Hematopoietic multipotent progenitor cell treated with erythropoietin and hydrocortisone succinate and interleukin-3 and kit ligand, for 15 days (in vitro differentiated cells): ENCODE data around the gene TTYH2.

Experiments
- DNase-seq: peaks from one replicate; pipeline ENCODE4 v3.0.0-alpha.2; 2015; ENCODE audit warnings: low spot score

The TTYH2 gene

DNA sequence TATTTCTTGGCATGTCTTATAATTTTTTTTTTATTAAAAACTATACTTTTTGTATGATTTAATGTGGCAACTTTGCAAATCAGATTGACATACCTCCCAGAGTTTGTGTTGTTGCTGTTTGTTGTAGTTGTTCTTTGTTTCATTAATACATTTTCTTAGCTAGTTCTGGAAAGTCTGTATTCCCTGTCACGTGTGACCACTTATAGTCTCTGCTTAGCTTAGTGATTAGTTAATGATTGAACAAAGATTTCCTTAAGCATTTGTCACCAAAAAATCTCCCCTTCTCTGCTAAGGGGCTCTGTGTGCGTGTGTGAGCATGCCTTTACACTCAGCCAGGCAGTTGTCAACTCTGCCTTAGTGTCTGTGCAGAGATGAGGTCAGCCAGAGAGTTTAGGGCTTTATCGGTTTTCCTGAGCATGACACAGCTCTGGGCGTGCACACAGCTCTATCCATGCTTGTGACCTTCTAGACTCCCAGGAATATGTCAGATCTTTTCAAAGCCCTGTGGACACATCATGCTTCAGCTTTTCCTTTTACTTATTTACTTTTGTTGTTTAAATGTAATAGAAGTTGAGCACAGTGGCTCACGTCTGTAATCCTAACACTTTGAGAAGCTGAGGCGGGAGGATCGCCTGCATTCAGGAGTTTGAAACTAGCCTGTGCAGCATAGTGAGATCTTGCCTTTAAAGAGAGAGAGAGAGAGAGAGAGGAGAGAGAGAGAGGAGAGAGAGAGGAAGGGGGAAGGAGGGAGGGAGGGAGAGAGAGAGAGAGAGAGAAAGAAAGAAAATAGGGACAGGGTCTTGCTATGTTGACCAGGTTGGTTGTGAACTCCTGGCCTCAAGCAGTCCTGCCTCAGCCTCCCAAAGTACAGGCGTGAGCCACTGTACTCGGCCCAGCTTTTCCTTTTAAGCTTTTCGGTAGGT is 82.5 kb downstream of the TTYH2 start:
- peak; percentile 82 for DNase-seq

GRCh38 chr17:74296548-74296936 is 83.2 kb downstream of the TTYH2 start:
- DNase-seq: peak; percentile 96

GRCh38 chr17:74297941-74298340 is 84.6 kb downstream of the TTYH2 start:
- DNase-seq: no peak

DNA sequence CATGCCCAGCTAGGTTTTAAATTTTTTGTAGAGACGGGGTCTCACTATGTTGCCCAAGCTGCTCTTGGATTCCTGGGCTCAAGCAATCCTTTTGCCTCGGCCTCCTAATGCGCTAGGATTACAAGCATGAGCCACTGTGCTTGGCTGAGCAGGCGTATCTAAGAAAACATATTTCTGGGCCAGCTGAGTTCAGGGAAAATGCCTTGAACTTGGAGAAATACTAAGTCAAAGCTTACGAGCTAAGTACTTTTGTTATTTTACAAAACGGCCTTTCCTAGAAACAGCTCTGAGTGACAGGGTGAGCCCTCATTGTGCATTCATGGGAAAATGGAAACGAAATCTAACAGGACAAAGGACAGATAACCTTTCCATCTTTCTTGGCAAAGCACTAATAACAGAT is 85.4 kb downstream of the TTYH2 start:
- no peak for DNase-seq

DNA sequence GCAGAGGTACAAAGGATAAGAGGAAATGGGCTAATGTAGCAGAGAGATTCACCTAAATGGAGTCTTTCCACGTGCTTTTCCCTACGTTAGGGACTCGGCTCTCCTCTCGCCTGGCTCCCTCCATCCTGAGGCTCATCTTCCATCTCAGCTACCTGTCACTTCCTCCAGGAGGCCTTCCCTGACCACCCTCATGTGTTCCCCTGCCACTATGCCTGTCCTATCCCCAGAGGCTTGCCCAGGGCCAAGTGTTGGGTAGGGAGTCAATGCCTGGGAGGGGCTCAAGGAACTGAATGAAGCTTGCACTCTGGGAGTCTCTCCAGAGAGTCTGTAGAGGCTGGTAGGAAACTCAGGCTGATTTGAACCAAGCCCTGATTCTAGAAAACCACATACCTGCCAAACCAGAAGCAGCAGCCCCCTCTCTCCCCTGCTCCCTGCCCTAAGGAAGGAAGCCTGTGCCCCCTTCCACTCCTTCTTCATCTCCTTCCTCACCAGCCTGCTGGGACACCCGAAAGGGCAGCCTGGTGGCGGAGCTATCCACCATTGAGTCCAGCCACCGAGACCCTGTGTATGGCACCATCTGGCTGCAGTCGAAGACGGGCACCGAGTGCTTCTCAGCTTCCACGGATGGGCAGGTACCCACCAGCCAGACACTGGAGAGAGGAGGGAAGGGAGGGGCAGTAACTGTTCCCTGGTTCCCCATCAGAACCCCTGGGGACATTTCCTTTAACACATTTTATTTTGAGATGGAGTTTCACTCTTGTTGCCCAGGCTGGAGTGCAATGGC is 86.0 kb downstream of the TTYH2 start:
- DNase-seq: no peak

GRCh38 chr17:74303305-74303704 is 89.9 kb downstream of the TTYH2 start:
- no peak for DNase-seq

DNA sequence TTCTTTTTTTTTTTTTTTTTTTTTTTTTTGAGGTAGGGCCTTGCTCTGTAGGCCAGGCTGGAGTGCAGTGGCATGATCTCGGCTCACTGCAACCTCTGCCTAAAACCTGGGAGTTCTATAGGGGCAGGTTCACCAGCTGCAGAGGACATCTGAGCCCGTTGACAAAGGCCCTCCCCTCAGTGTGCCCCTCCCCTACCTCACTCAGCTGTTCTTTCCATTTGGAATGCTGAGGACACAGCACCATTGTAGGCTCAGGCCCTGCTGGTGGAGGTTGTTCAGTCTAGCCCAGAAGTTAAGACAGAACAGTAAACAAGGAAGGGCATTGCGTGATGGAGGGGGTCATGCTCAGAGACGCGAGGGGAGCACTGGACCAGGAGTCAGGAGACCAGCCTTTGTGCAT is 90.8 kb downstream of the TTYH2 start:
- no peak for DNase-seq

- no peak for DNase-seq
Observed at GRCh38 chr17:74305865-74306654, 92.7 kb downstream of the TTYH2 start.

DNA sequence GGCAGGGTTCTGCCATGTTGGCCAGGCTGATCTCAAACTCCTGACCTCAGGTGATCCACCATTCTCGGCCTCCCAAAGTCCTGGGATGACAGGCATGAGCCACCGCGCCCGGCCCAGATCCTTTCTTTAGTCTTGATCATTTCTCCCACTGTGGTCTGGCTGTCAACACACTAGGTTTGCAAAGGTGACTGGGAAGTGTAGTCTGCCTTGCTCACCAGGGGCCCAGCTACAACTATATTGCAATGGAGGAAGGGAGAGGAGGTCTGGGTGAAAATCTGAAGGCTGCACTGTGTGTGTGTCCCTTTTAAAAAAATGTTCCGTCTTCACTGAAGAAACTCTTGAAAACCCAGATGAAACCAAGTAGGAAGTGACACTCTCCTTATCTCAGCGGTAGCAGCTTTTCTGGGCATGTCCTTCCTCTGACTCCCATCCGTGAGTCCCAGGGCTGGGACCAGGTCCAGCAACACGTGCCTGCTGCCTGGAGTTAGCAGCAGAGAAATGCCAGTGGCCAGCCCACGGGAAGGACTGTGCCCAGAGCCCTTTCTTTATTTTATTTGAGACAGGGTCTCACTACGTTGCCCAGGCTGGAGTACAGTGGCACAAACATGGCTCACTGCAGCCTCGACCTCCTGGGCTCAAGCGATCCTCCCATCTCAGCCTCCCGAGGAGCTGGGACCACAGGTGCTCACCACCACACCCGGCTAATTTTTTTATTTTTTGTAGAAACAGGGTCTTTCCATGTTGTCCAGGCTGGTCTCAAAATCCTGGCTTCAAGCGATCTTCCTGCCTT is 94.8 kb downstream of the TTYH2 start:
- peak; percentile 27 for DNase-seq

GRCh38 chr17:74309902-74310301 is 96.5 kb downstream of the TTYH2 start:
- DNase-seq: no peak
